H9 (cell line): ENCODE data around the gene TNFAIP2. TPM values are rescaled to one million over a fixed set of nuclear protein-coding genes. Genes with fewer than 3 reads are reported as not detected.

Experiments used
- DNase-seq: peaks from one replicate; pipeline ENCODE4 v3.0.0-alpha.2; 2017
- H2AFZ ChIP-seq: one replicate; pipeline ENCODE4 v1.6.1; 2013; ENCODE audit warnings: mild to moderate bottlenecking, low read length, control low read depth, moderate library complexity
- H2AK5ac ChIP-seq: 2 replicates; pipeline ENCODE4 v1.6.1; 2013; ENCODE audit warnings: low read length, control low read depth, mixed read lengths; ENCODE audit not compliant: insufficient read length
- H2BK120ac ChIP-seq: one replicate; pipeline ENCODE4 v1.6.1; 2013; ENCODE audit warnings: low read depth, mild to moderate bottlenecking, low read length, control low read depth, inconsistent platforms; ENCODE audit not compliant: poor library complexity, severe bottlenecking
- H2BK12ac ChIP-seq: 2 replicates; pipeline ENCODE4 v1.6.1; 2013; ENCODE audit warnings: low read length, control low read depth, mixed read lengths, low read depth; ENCODE audit not compliant: insufficient read length
- H2BK15ac ChIP-seq: 2 replicates; pipeline ENCODE4 v1.6.1; 2013; ENCODE audit warnings: low read depth, low read length, control low read depth
- H2BK20ac ChIP-seq: one replicate; pipeline ENCODE4 v1.6.1; 2013; ENCODE audit warnings: low read depth, mild to moderate bottlenecking, low read length, control low read depth, inconsistent platforms; ENCODE audit not compliant: poor library complexity, severe bottlenecking
- H2BK5ac ChIP-seq: 2 replicates; pipeline ENCODE4 v1.6.1; 2013; ENCODE audit warnings: low read length, control low read depth, mixed read lengths; ENCODE audit not compliant: insufficient read length
- H3K14ac ChIP-seq: 2 replicates; pipeline ENCODE4 v1.6.1; 2013; ENCODE audit warnings: low read length, control low read depth; ENCODE audit not compliant: insufficient read depth
- H3K18ac ChIP-seq: 2 replicates; pipeline ENCODE4 v1.6.1; 2013; ENCODE audit warnings: low read depth, mild to moderate bottlenecking, mixed read lengths, low read length, control low read depth; ENCODE audit not compliant: insufficient read length
- H3K23ac ChIP-seq: 2 replicates; pipeline ENCODE4 v1.6.1; 2013; ENCODE audit warnings: low read length, control low read depth, mixed read lengths, low read depth; ENCODE audit not compliant: insufficient read length
- H3K23me2 ChIP-seq: 2 replicates; pipeline ENCODE4 v1.6.1; 2013; ENCODE audit warnings: low read depth, mild to moderate bottlenecking, mixed read lengths, low read length, control low read depth; ENCODE audit not compliant: insufficient read length, poor library complexity, severe bottlenecking
- H3K27ac ChIP-seq: 2 replicates; pipeline ENCODE4 v1.5.1; 2013; ENCODE audit warnings: low read length, control low read depth, mixed read lengths, low read depth; ENCODE audit not compliant: insufficient read length
- H3K27me3 ChIP-seq: 2 replicates; pipeline ENCODE4 v1.6.1; 2013; ENCODE audit warnings: low read length, control low read depth, inconsistent platforms; ENCODE audit not compliant: insufficient read depth
- H3K4ac ChIP-seq: 2 replicates; pipeline ENCODE4 v1.6.1; 2013; ENCODE audit warnings: low read depth, mild to moderate bottlenecking, control low read depth, inconsistent platforms, low read length, moderate library complexity
- H3K4me1 ChIP-seq: 2 replicates; pipeline ENCODE4 v1.6.1; 2013; ENCODE audit warnings: low read length, control low read depth, inconsistent platforms; ENCODE audit not compliant: insufficient read depth
- H3K4me2 ChIP-seq: 2 replicates; pipeline ENCODE4 v1.6.1; 2013; ENCODE audit warnings: low read length, control low read depth, mixed read lengths; ENCODE audit not compliant: insufficient read length, insufficient read depth
- H3K56ac ChIP-seq: 2 replicates; pipeline ENCODE4 v1.6.1; 2013; ENCODE audit warnings: low read depth, mild to moderate bottlenecking, mixed read lengths, low read length, control low read depth; ENCODE audit not compliant: insufficient read length
- H3K79me1 ChIP-seq: 2 replicates; pipeline ENCODE4 v1.6.1; 2013; ENCODE audit warnings: low read depth, mild to moderate bottlenecking, moderate library complexity, low read length, control low read depth, inconsistent platforms; ENCODE audit not compliant: insufficient read depth, poor library complexity, severe bottlenecking
- H3K79me2 ChIP-seq: 2 replicates; pipeline ENCODE4 v1.6.1; 2013; ENCODE audit warnings: low read length, control low read depth, inconsistent platforms; ENCODE audit not compliant: insufficient read depth
- H3K9ac ChIP-seq: 2 replicates; pipeline ENCODE4 v1.6.1; 2013; ENCODE audit warnings: low read length, control low read depth, mixed read lengths; ENCODE audit not compliant: insufficient read length; ENCODE audit errors: extremely low read depth
- H3K9me3 ChIP-seq: one replicate; pipeline ENCODE4 v1.6.1; 2013; ENCODE audit warnings: low read depth, low read length, inconsistent platforms; ENCODE audit not compliant: control insufficient read depth
- H3T11ph ChIP-seq: one replicate; pipeline ENCODE4 v1.6.1; 2013; ENCODE audit warnings: mild to moderate bottlenecking, low read length, control low read depth, inconsistent platforms
- H4K20me1 ChIP-seq: one replicate; pipeline ENCODE4 v1.6.1; 2013; ENCODE audit not compliant: control insufficient read depth, insufficient read length, insufficient read depth
- H4K5ac ChIP-seq: 2 replicates; pipeline ENCODE4 v1.6.1; 2013; ENCODE audit warnings: low read depth, mild to moderate bottlenecking, mixed read lengths, low read length, control low read depth; ENCODE audit not compliant: insufficient read length
- H4K8ac ChIP-seq: replicated peaks from 2 replicates; pipeline ENCODE4 v1.6.1; 2013; ENCODE audit warnings: low read length, control low read depth, mixed read lengths, low read depth; ENCODE audit not compliant: insufficient read length
- H4K91ac ChIP-seq: 2 replicates; pipeline ENCODE4 v1.6.1; 2013; ENCODE audit warnings: low read depth, mild to moderate bottlenecking, moderate library complexity, mixed read lengths, low read length, control low read depth; ENCODE audit not compliant: insufficient read length
- H3K27ac Mint-ChIP-seq, 3 experiments: 2 replicates in 2 of 3; 3 replicates in 1 of 3; pipeline ENCODE4 v1.8.0; 2020 to 2021; ENCODE audit warnings: mixed read lengths in 3 of 3, mild to moderate bottlenecking in 1 of 3, moderate library complexity in 1 of 3
- H3K27me3 Mint-ChIP-seq: 2 replicates; pipeline ENCODE4 v1.8.0; 2021; ENCODE audit warnings: low read depth, mild to moderate bottlenecking, moderate library complexity, mixed read lengths
- H3K36me3 Mint-ChIP-seq, 3 experiments: 2 replicates in 2 of 3; 3 replicates in 1 of 3; pipeline ENCODE4 v1.8.0; 2020 to 2021; ENCODE audit warnings: low read depth in 3 of 3, mixed read lengths in 3 of 3; ENCODE audit not compliant: insufficient read depth in 1 of 3
- H3K4me1 Mint-ChIP-seq, 2 experiments: 2 replicates each; pipeline ENCODE4 v1.8.0; 2020; ENCODE audit warnings: mixed read lengths in 2 of 2
- H3K4me3 Mint-ChIP-seq, 2 experiments: 2 replicates in 1 of 2; 3 replicates in 1 of 2; pipeline ENCODE4 v1.8.0; 2020 to 2021; ENCODE audit warnings: mild to moderate bottlenecking in 2 of 2, mixed read lengths in 2 of 2, moderate library complexity in 1 of 2
- H3K9me3 Mint-ChIP-seq, 2 experiments: 2 replicates in 1 of 2; 3 replicates in 1 of 2; pipeline ENCODE4 v1.8.0; 2020; ENCODE audit warnings: mild to moderate bottlenecking in 2 of 2, mixed read lengths in 2 of 2, moderate library complexity in 1 of 2
- WGBS: extraction: QIAGEN DNeasy Blood & Tissue Kit; methylation state at CpG from one replicate; pipeline ENCODE4 v1.1.7; 2013; ENCODE audit warnings: missing lambda C conversion rate, low lambda C conversion rate, mixed read lengths; ENCODE audit not compliant: insufficient read length; ENCODE audit errors: extremely low coverage; 5-methylcytosine and 5-hydroxymethylcytosine counted together
- total RNA-seq: library from RNA; stranded (reverse); gene quantifications from 2 replicates; pipeline ENCODE4 v1.2.1, GENCODE V29; 2021
- TF ChIP-seq, protein P1 (sequence below): fragments of 200-600 bp; sonication (generic); conservative IDR thresholded peaks from 3 replicates; pipeline ENCODE4 v1.8.0; 2021; ENCODE audit warnings: antibody characterized with exemption, mild to moderate bottlenecking

The TNFAIP2 gene
- total RNA-seq, 1 experiment from 2014 or later, result 29.3 TPM

DNA sequence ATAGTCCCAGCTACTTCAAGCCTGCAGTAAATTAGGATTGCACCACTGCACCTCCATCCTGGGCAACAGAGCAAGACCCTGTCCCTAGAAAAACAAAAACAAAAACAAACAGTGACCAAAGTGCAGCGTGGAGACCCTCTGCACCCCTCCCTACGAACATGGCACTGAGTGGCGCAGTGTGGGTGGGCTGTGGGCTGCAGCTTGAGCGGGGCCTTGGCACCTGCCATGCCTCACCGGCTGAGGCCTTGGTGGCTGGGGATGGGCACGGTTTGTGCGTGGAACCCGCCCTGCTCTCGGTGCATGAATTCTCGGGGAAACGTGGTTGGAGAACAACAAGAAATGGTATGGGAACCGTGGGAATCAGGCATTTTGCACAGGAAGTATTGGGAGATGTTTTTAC, 60.8 kb downstream of the TNFAIP2 start:
- Histone ChIP-seq H3K27me3 (peaks cover 2% of the 10 kb centered on the region; the same call in 1 of the 2 replicates), H2BK20ac (no peak overlapping the region), H2BK12ac (no peak overlapping the region), H2AK5ac (no peak overlapping the region), H2BK15ac (no peak overlapping the region), H3K4me2 (no peak overlapping the region), H2AFZ (no peak overlapping the region), H4K91ac (no peak overlapping the region), H3K9ac (no peak overlapping the region), H4K20me1 (no peaks in the 10 kb centered on the region), H3K23ac (no peak overlapping the region), H3K27ac (no peak overlapping the region), H2BK5ac (no peak overlapping the region), H3K79me1 (no peaks in the 10 kb centered on the region), H3K14ac (no peak overlapping the region), H3K23me2 (no peaks in the 10 kb centered on the region), H4K5ac (no peak overlapping the region), H3K9me3 (no peaks in the 10 kb centered on the region), H3K4ac (no peak overlapping the region), H4K8ac (no peak overlapping the region), H3K56ac (no peak overlapping the region), H3K18ac (no peak overlapping the region), H3K4me1 (peaks cover 3% of the 10 kb centered on the region; the same call in 1 of the 2 replicates), H2BK120ac (no peak overlapping the region), H3T11ph (no peak overlapping the region), H3K79me2 (no peaks in the 10 kb centered on the region)
- Mint-ChIP-seq H3K36me3 (no peaks in the 10 kb centered on the region), H3K27ac (no peak overlapping the region), H3K4me1 (peaks cover 28 to 37% of the 10 kb centered on the region in 2 experiments), H3K27me3 (peaks cover 17% of the 10 kb centered on the region), H3K4me3 (no peak overlapping the region), H3K9me3 (no peaks in the 10 kb centered on the region; a peak in 1 of 5 replicates)
- TF ChIP-seq, protein P1, sequence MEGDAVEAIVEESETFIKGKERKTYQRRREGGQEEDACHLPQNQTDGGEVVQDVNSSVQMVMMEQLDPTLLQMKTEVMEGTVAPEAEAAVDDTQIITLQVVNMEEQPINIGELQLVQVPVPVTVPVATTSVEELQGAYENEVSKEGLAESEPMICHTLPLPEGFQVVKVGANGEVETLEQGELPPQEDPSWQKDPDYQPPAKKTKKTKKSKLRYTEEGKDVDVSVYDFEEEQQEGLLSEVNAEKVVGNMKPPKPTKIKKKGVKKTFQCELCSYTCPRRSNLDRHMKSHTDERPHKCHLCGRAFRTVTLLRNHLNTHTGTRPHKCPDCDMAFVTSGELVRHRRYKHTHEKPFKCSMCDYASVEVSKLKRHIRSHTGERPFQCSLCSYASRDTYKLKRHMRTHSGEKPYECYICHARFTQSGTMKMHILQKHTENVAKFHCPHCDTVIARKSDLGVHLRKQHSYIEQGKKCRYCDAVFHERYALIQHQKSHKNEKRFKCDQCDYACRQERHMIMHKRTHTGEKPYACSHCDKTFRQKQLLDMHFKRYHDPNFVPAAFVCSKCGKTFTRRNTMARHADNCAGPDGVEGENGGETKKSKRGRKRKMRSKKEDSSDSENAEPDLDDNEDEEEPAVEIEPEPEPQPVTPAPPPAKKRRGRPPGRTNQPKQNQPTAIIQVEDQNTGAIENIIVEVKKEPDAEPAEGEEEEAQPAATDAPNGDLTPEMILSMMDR, result no peak
- WGBS, result no CpG with 5 or more reads among the region's 12 CpGs
- no peak for DNase-seq
